NCI-H460 (cell line): ENCODE measurements around the gene SORBS1. TPM values are rescaled to one million over a fixed set of nuclear protein-coding genes. Genes with fewer than 3 reads are reported as not detected.

Experiments
- DNase-seq: peaks from one replicate; pipeline ENCODE4 v3.0.0-alpha.2; 2016; ENCODE audit warnings: low read depth; ENCODE audit errors: extremely low read depth
- total RNA-seq: library from RNA; depleted of rRNA; stranded (reverse); fragments of >200 nt; shearing (Covaris generic); gene quantifications from 2 replicates; pipeline ENCODE4 v1.2.3, GENCODE V29; 2014

Gene SORBS1
- total RNA-seq, 1 experiment from 2014 or later: 0.27 TPM

DNA sequence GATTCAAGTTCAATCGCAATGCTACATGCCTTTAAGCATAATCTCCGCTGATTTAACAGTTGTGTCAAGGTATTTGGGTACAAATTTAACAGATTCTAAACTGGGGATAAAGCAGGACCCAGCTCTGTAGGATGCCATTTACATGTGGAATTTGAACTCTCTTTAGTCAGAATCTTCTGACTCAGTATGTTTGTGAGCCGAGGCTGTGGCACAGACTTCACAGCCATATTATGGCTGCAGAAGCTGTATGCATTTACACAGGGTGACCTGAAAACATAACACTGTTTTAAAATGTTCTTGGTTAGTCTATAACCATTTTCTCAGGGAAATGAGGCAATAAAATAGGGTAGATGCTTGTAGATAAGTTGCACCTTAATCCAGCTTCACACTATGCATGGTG, 279.1 kb downstream of the SORBS1 start:
- DNase-seq: no peak

DNA sequence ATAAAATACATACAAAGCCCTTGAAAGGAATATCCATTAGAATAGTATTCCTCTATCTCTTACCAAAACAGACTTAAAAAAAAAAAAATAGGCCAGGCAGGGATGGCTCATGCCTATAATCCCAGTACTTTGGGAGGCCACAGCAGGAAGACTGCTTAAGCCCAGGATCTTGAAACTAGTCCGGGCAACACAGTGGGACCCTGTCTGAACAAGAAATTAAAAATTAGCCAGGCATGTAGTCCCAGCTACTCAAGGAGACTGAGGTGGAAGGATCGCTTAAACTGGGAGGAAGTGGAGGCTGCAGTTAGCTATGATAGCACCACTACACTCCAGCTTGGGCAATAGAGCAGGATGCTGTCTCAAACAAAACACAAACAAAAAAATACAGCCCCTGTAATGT, 280.0 kb downstream of the SORBS1 start:
- no peak for DNase-seq

DNA sequence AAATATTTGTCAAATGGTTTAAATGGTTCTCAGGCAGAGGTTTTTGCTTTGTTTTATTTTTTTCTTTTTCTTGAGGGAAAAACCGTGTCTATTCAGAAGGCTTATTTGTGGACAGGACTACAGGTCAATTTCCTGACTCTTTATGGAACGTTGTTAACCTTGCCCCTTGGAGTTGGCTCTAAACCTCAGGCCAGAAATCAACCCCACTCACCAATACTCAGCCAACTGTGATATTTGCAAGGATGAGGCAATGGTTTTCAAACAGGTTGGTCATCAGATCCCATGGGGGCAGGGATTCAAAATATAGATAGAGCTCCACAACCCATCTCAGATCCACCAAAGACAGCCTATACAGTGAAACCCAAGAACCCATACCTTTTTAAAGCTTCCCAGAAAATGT, 280.5 kb downstream of the SORBS1 start:
- DNase-seq: no peak

DNA sequence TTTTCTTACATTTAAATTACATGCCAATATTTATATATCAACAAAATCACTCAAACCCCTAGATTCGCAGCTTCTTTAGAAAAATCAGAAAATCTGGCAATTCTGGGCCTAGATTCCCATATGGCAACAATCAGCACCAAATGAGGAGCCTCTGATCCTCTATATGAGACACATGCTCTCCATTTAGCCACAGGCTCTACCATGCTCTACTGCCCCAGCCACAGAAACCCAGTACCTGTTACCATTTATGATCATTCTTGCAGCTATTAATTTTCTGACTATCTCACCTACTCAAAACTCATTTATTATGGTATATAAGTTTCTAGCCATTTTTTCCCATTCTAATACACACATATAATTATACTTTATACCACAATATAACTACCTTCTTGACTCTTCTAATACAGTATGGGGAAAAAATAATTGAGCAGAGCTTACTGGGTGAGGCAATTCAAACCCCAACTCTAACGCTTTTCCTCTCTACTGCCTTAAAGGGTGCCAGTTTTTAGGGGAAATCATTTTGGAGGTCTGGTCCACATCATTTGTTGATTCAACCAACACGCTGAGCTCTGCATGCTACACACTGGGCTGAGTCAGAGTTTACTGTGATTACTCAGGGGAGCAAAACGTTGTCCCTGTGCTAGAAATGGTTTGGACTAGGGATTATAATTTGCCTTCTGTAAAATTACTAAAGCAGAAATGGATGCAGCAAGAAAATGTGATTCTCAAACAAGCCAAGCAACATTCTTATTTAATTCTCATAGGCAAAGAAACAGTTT, 281.9 kb downstream of the SORBS1 start:
- no peak for DNase-seq

DNA sequence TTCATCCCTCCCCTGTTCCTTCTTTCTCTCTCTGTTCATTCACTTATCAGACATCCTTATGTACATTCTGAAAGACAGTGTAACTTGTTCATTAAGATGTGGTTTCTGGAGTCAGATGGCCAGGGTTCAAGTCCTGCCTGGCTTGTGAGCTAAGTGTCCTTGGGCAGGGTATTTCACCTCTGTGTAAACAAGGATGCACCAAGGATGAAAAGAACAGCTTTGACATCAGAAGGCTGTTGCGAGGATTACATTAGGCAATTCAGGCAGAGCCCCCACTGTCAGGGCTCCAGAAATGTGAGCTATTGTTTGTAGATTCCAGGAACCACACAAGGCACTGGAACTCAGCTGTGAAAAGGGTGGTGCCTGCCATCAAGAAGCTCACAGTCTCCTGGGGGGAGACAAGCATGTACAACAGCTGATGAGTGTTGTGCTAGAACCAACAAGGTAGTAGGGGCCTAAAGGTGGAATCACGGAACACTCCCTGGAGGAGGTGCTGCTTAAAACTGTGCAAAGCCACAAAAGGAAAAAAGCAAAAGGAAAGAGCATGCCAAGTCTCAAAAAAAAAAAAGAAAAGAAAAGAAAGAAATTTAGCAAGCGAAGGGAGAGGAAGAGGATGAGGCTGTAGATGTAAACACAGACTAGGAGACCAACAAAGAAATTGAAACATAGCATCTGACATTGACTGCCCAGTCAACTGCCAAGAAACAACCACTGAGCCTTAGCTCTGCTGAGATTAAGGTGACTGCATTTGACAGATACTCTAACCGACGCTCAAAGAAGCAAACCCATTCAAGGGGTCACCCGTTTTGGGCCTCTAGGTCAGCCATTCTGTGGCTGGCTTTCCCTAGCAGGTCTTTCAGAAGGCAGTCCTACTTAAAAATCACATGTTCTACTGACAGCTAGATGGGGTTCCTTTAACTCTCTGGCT, 282.8 kb downstream of the SORBS1 start:
- DNase-seq: no peak

DNA sequence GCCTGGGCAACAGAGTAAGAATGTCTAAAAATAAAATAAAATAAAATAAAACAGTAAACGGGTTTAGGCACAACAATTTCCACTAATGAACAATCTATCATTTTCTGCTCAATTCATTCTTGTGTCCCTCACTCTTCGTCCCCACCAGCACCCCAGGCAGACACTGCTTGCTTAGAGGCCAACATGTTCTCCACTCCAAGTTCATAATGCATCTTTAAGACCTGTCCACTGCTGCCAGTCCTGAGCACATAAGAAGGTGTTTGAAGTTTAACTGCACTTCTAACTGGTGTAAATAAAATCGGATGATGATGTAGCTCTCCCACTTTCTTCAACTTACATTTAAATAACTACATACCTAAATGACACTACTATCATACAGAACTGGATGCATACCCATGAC, 283.6 kb downstream of the SORBS1 start:
- DNase-seq: no peak

DNA sequence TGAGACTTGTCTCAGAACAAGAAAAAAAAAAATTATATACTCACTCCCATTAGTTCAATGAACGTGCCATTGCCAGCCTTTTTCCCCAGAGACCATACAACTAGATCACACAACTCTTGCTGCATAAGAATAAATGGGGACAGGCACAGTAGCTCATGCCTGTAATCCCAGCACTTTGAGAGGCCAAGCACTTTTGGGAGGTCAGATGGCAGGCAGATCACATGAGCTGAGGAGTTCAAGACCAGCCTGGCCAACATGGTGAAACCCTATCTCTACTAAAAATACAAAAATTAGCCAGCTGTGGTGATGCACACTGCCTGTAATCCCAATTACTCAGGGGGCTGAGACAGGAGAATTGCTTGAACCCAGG, 284.0 kb downstream of the SORBS1 start:
- no peak for DNase-seq

DNA sequence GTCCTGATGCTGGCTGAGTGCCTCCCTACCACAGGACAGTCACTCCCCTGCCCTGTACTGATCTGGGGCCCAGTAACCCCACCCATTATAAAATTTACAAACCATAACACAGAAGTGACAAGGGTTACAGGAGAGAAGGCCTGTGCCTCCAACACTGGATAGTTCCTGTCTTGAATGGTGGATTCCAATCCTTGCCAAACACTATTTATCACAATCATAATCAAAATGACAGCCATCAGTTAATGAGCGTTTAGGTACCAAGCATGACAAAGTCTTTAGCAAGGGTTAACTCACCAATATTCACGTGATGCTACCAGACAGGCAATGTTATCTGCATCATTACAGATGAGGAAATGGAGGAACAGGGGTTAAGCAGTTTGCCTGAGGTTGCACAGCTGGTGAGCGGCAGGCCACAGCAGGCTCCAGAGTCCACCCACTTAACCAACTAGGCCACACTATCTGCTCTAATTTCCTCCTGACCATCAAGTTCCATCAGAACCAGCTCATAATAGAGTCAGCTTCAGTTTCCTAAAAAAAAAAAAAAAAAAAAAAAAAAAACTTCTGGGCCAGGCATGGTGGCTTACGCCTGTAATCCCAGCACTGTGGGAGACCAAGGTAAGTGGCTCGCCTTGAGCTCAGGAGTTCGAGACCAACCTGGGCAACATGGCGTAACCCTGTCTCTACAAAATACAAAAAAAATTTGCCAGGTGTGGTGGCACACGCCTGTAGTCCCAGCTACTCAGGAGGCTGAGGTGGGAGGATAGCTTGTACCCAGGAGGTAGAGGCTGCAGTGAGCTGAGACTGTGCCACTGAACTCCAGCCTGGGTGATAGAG, 284.6 kb downstream of the SORBS1 start:
- no peak for DNase-seq

DNA sequence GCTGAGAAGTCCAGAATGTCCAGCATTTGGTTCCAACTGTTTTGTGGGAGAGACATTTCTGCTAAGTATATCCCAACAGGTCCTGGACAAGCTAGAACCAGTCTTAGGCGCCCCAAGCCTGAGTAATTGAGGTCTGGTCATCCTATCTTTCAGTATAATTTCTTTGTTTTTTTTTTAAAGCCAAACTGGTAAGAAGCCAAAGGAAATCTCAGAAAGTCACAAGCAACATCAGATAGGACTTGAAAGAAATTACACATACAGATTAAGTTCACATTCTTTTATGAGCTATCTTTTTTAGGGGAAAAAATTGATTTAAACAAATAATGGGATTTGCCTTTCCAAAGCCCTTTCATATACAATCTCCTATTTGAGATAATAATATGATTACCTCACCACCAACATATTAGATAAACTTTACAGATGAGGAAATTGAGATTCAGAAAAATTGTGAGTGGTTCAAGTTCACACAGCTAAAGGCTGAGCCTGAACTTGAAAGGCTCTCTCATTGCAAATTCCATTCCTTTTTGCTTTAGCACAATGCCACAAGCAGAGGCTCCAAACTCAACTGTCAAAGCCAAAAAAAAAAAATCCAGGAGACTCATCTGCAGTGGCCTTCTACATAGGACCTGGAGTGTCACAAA, 285.3 kb downstream of the SORBS1 start:
- DNase-seq: no peak

DNA sequence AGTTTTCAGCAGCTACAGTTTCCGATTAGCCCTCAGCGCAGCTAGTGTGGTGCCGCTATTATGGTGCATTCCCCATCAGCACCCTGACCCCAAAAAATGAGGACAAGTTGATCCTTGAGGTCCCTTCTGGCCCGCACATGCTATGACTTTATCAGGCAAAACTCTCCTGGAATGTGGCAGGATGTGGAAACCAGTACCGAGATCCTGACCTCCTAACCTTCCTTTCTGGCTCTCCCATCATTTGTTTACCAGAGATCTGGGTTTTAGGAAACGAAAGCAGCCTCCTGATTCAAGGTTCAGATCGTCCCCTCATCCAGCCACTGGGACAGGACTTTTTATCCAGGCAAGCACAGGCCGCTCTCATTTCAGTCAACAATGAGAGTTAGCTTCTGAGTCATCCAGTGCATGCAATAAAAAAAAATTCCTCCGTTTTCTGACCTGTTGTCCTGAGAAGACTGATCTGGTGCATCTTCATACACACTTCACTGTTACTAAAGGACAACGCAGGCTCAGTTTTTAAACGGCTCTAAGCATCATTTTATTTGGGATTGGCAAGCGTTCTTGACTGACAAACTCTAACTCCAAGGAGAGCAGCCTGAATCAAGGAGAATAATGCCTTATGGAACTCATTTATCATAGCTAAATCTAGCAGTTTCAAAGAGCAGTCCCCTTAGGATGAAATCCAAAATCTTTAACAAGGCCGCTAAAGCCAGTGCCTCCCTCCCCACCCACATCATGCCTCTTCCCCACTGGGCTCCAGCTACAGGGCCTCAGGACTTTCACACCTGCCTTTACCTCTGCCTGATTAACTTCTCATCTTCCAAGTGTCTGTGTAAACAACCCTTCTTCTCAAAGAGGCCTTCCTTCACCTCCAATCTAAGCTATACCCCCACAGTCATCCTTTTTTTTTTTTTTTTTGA, 287.5 kb downstream of the SORBS1 start:
- DNase-seq: peak; percentile 30

DNA sequence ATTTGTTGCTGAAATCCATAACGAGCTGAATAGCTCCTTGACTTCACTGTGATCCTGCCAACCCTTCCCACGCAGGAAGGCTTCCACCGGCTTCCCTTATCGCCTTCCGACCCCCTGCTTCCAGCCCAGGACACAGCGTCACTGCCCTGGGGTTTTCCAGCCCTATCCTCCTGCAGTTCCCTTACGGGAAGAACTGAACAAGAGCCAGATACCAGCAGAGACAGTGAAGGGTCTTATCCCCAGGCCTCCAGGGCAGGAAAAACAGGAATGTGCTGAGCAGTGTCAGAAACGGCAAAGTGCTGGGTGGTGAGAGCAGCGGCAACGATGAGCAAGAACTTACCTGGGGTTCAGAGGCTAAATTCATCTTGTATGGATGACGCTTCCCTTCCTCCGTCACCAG, 292.7 kb downstream of the SORBS1 start:
- DNase-seq: no peak

DNA sequence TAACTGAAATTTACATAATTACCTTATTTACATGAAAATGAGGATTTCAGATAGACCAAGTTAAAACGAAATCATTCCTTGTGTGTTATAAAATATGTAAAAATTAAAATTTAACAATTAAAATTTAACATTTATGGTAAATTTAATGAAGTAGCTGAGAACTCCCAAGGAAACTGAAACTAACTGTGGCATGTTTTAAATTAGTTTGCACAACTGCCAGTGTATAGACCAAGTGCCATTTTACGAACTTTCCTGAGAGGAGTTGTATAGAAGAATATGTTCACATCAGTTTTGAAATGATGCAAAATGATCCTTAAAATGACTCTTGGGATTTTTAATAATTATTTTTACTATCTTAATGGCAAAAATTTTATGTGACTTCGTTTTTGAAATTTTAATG, 293.9 kb downstream of the SORBS1 start:
- DNase-seq: no peak

DNA sequence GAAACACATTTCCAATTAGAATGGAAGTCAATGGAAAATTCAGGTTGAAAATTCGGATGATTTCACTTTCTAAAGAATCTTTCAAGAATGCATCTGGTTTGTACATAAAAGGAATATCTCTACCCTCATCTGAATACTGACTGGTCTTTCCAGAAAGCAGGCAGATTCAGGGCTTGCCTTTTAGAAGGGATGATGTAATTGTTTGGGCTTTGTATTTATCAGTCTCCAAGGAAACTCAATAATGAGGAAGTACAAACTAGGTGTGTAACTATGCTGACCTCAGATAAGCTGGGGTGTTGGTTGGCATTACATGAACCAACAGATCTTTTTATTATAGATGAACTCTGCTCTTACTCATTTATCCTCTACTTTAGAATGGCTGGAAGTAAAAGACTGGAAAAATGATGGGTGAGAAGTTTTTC, 294.5 kb downstream of the SORBS1 start:
- no peak for DNase-seq

DNA sequence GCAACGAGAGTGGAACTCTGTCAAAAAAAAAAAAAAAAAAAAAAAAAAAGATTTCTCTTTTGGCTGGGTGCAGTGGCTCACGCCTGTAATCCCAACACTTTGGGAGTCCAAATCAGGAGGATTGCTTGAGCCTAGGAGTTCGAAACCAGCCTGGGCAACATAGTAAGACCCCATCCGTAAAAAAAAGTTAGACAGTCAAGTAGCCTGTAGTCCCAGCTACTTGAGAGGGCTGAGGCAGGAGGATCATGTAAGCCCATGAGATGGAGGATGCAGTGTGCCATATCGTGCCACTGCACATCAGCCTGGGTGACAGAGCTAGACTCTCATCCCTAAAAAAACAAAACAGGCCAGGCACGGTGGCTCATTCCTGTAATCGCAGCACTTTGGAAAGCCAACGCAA, 295.6 kb downstream of the SORBS1 start:
- no peak for DNase-seq

DNA sequence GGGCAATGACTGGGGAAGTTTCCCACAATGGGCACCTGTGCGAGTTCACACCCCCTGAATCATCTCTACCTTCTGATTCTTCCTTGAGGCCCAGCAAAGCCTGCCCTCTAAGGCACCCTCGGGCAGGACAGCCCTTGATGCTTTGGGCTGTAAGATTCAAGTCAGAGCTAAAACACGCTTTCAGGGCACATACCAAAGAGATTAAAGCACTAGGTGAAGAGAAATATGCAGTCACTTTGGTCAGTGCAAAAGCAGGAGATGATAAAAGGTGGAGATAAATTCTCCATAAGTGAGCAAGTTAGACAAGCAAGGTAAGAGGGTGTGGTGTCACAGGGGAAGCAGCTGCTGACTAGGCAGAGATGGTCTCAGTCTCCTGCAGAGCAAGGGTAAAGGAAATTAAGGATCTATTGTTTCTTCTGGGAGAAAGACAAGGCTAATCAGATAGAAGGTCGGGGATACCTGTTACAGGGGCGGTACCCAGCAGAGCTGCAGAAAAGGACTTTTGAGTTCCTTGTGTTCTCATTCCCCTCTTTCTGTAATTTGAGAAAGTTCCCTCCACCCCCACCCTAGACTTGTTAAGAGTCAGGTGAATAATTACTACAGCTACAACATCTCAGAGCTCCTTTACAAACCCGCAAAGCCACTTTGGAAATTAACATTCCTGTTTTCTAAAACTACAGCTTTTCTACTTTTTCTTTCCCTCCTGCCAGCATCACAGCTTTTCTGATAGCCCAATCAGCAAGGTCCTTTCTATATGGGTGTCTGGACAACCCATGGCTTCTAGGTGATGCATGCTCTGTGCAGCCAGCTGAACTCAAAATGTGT, 296.7 kb downstream of the SORBS1 start:
- DNase-seq: no peak

DNA sequence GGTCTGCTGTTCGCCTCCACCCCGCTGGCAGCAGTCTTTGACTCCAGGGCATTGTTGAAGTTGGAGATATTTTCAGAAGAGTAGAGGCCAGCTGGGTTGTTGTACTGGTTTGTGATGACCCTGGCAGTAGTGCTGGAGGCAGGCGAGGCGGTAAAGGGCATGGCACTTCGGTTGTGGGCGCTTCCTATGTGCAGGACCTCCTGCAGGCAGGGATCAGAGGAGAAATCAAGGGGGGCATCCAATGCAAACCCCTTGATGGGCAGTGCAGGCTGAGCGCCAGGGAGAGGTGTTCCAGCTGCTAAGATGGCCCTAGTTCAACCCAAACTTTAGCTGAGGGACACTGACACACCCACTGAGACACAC, 297.3 kb downstream of the SORBS1 start:
- no peak for DNase-seq

DNA sequence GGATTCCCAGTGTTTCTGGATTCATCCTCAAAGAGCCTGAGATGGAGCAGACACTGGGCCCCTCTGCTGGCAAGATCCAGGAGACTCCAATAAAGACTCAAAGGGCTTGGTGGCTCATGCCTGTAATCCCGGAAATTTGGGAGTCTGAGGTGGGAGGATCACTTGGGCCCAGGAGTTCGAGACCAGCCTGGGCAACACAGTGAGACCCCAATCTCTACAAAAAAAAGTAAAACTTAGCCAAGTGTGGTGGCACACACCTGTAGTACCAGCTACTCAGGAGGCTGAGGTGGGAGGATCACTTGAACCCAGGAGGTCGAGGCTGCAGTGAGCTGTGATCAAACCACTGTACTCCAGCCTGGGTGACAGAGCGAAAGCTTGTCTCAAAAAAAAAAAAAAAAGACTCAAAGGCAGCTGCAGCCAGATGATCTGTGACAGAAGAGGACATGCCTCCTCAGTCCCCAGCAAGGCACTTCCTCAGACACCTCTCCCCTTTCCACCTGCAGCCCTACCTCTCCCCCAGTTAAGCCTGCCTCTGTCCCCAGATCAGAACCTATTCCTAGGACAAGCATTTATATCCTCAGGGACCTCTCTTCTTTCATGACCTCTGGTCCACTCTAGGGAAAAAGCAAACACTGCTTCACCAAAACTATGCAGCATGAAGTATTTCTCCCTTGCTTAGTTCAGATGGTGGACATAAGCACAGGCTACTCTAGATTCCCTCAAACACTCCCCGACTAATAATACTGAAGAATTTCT, 298.2 kb downstream of the SORBS1 start:
- DNase-seq: no peak

DNA sequence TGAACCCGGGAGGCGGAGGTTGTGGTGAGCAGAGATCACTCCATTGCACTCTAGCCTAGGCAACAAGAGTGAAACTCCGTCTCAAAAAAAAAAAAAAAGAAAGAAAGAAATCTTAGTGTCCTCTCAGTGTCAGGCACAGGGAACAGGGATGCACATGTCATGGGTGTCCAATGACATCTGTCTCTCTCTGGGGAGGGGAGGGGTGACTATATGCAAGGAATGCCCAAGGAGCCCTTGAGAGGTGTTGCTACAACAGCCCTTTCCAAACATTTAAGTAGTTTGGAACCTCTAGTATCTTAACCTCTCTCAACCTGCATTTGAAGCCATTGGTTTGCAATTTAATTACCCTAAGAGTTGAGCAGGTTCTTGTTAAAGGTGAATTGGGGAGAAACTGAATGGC, 299.2 kb downstream of the SORBS1 start:
- no peak for DNase-seq
